ENCODE measurements around the gene CHRNE. TPM values are rescaled to one million over a fixed set of nuclear protein-coding genes. Genes with fewer than 3 reads are reported as not detected.

CHRNE gene
- total and polyA plus RNA-seq, 2 of the 13 experiments (the other 11 are each of a cell fraction or from before 2014, with no cell fraction given) = 0.53 to 0.59 TPM

GRCh38 chr17:4920351-4921048, 17.6 kb upstream of the CHRNE start (continued):
- no peak for TF ChIP-seq ZNF142 (CRISPR knock-in tag; IDR thresholded peaks at IDR 0.05)
- no peak for TF ChIP-seq ZNF430 (CRISPR knock-in tag; IDR thresholded peaks at IDR 0.05)
- TF ChIP-seq ATF7 (IDR thresholded peaks at IDR 0.05) = no peak
- TF ChIP-seq ATF7 (CRISPR knock-in tag; IDR thresholded peaks at IDR 0.05) = no peak
- no peak for TF ChIP-seq ZNF782 (CRISPR knock-in tag; IDR thresholded peaks at IDR 0.05; ENCODE audit: borderline replicate concordance)
- TF ChIP-seq HNRNPK (IDR thresholded peaks at IDR 0.05; ENCODE audit: low read depth, low read length, poor library complexity, severe bottlenecking) = no peak
- TF ChIP-seq NFATC3 (CRISPR knock-in tag; IDR thresholded peaks at IDR 0.05) = no peak
- no peak for TF ChIP-seq ZNF713 (CRISPR knock-in tag; IDR thresholded peaks at IDR 0.05)
- TF ChIP-seq ZNF703 (CRISPR knock-in tag; IDR thresholded peaks at IDR 0.05; ENCODE audit: borderline replicate concordance) = no peak
- TF ChIP-seq ZNF10 (CRISPR knock-in tag; IDR thresholded peaks at IDR 0.05; ENCODE audit: borderline replicate concordance, low read depth) = no peak
- no peak for TF ChIP-seq ZNF839 (CRISPR knock-in tag; IDR thresholded peaks at IDR 0.05; ENCODE audit: borderline replicate concordance)
- no peak for TF ChIP-seq YY1 (IDR thresholded peaks at IDR 0.05; ENCODE audit: insufficient read depth, insufficient replicate concordance, low read depth, low read length)
- TF ChIP-seq ZFP91 (CRISPR knock-in tag; IDR thresholded peaks at IDR 0.05; ENCODE audit: borderline replicate concordance) = no peak
- TF ChIP-seq SP2 (CRISPR knock-in tag; IDR thresholded peaks at IDR 0.05) = no peak
- peak; percentile 93 for TF ChIP-seq CEBPB (IDR thresholded peaks at IDR 0.05; ENCODE audit: borderline replicate concordance, low read depth, low read length)
- TF ChIP-seq ATF3 (CRISPR knock-in tag; IDR thresholded peaks at IDR 0.05) = no peak
- TF ChIP-seq ZNF253 (CRISPR knock-in tag; IDR thresholded peaks at IDR 0.05; ENCODE audit: borderline replicate concordance) = no peak
- no peak for TF ChIP-seq ZNF501 (CRISPR knock-in tag; IDR thresholded peaks at IDR 0.05)
- no peak for TF ChIP-seq ZBTB7A (CRISPR knock-in tag; IDR thresholded peaks at IDR 0.05)
- TF ChIP-seq SMAD9 (CRISPR knock-in tag; IDR thresholded peaks at IDR 0.05) = no peak
- no peak for TF ChIP-seq REXO4 (CRISPR knock-in tag; IDR thresholded peaks at IDR 0.05; ENCODE audit: borderline replicate concordance)
- no peak for TF ChIP-seq NFKBIZ (CRISPR knock-in tag; IDR thresholded peaks at IDR 0.05)
- no peak for TF ChIP-seq ZNF431 (CRISPR knock-in tag; IDR thresholded peaks at IDR 0.05; ENCODE audit: borderline replicate concordance, low read depth)
